ENCODE measurements around the gene PRKCB.
"Not testable (repeated sequence)": the region's sequence is repeated elsewhere in the genome, so short reads cannot be mapped to it uniquely, and the experiment has no call there.

Gene PRKCB

DNA sequence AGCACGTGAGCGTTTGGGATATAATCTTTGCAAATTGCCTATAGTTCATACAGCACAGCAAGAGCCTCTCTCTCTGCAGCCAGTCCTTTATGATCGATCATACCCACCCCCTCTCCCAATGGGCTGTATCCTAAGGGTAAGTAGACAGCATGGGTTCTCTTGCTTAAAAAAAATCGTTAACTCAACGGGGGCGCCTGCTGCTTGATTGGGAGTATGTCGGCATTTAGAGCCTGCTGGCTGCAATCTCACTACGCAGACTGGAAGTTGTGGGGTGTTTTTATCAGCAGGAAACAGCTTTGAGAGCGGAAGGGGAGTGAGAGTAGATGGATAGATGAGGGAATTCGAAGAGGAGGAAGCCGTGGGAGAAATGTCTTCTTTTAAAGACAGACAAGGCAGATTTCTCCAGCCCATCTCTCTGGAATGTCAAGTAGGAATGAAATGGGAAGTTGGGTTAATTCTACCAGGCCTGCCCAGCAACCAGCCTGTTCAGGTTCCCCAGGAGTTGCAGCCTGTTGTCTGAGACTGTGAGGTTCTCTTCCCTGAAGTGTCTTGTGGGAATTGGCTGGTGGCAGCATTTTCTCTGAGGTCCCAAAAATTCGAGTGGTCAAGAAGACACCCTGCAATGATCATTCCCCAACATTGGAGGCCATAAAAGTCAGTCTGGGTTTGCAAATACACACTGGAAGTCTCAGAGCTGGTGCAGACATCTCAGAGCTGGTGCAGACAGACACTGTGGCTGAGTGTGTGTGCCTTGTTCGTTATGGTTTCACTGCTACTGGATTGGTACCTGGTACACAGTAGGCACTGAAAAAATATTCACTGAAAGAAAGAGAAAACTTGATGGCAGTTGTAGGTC is 65.6 kb downstream of the PRKCB start:
- DNase-seq (ENCODE audit: low read depth in 1 of 2, low spot score in 1 of 2) = no peak

DNA sequence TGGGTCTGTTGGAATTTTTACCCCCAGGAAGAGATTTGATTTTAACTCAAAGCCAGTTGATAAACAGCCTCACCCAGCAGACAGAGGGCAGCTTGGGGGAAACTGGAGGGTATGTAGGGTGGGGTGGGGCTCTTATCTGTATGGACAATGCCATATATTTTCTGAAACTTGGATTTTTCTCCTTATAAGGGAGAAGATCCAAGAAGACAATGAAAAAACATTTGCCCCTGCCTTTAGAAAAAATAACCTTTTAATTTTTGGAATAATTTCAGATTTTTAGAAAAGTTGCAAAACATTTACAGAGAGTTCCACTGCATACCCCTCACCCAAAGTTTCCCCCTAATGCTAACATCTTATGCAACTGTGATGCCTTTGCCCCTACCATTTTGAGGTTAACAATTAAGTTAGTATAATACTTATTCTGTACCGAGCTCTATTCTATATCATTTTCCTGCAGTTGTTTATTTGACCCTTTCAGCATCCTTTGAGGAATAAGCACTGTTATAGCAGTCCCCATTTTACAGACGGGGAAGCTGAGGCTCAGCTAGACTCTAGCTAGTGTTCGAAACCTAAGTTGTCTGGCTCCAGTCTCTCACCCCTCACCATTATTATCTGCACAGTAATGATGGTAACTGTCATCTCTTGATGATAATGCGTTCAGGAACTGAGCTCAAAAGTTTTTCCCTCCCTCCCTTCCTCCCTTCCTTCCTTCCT is 66.4 kb downstream of the PRKCB start:
- no peak for DNase-seq (ENCODE audit: low read depth in 1 of 2, low spot score in 1 of 2)

DNA sequence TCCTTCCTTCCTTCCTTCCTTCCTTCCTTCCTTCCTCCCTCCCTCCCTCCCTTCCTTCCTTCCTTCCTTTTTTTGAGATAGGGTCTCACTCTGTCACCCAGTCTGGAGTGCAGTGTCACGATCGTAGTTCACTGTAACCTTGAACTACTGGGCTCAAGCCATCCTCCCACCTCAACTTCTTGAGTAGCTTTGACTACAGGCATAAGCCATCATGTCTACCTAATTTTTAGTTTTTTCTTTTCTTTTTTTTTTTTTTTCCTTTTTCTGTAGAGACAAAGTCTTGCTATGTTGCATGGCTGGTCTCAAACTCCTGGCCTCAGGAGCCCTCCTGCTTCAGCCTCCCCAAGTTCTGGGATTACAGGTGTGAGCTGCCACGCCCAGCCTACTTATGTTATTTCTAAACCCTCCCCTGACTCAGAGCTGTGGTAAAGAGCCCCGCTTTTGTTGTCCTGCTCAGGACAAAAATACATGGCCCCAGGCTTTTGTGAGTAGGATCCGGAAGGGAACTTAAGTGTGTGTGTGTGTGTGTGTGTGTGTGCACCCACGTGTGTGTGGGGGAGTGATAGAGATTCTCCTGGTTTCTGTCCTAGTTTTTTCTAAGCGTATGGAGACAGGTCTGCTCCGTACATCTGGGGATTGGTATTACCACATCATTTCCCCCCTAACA is 67.1 kb downstream of the PRKCB start:
- DNase-seq (ENCODE audit: low read depth in 1 of 2, low spot score in 1 of 2) = no peak

GRCh38 chr16:23905027-23905426 is 69.2 kb downstream of the PRKCB start:
- no peak for DNase-seq (ENCODE audit: low read depth in 1 of 2, low spot score in 1 of 2)

GRCh38 chr16:23907457-23907902 is 71.7 kb downstream of the PRKCB start:
- no peak for DNase-seq (ENCODE audit: low read depth in 1 of 2, low spot score in 1 of 2)

GRCh38 chr16:23907903-23908302 is 72.1 kb downstream of the PRKCB start:
- DNase-seq (ENCODE audit: low read depth in 1 of 2, low spot score in 1 of 2) = no peak

DNA sequence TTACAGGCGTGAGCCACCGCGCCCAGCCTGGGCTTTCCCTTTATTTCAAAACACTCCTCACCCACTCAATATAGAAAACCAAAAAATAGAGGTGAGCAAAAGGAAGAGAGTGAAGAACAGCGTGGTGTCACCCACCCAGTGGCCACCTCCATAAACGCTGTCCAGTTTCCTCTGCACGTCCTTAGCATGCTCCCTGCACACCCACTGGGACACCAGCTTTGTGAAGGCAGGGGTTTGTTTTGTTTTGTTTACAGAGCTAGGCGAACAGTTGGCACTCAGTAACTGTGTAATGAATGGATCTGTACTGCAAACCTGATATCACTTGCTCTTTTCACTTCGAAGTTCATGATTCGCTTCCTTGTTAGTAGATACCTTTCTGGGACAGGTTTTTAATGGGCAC is 73.0 kb downstream of the PRKCB start:
- no peak for DNase-seq (ENCODE audit: low read depth in 1 of 2, low spot score in 1 of 2)

DNA sequence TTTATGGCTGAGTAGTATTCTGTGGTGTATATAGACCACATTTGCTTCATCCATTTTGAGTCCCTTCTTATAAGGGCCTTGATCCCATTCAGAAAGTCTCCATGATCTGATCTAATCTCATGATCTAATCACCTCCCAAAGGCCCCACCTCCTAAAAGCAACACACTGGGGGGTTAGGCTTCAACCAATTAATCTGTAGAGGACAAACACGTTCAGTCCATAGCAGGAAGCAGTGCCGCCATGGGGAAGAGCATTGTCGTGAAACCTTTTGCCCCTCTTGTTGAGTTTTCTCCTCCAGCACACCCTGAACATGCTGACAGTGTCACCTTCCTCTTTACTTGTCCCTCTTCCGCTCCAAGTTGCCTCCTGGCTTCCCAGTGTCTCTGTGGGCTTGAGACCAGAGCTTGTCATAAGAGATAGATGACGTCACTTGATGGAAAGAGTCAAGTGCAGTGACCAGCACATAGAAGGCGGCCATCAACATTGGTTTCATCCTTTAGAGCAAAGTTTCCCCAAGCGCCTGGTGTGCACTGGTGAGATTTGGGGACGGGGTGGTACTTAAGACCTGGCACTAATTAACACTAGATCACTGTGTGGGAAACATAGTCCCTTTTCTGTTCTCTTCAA is 74.1 kb downstream of the PRKCB start:
- DNase-seq (ENCODE audit: low read depth in 1 of 2, low spot score in 1 of 2) = no peak

DNA sequence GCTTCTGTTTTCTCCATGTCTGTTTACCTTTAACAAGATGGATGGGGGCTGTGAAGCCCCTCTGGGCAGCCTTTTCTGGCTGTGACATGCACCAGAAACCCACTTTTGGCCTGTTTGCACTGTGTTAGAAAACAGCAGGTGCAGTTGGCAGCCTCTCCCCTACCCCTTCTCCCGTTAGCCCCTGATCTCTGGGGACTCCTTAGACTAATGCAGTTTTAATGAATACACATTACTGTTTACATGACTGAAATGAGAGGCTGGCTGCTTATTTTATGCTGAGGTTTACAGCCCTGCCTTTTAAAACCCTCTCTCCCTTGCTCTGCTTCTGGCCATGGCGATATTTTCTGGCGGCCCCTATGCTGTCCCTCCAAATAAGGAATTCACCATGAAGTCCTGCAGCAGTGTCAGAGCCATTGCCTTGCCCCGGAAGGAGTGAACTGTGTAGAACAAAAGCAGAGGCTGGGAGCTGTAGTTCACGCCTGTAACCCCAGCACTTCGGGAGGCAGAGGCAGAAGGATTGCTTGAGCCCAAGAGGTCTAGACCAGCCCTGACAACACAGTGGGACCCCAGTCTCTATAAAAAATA is 79.3 kb downstream of the PRKCB start:
- DNase-seq (ENCODE audit: low read depth in 1 of 2, low spot score in 1 of 2) = no peak

- not testable (repeated sequence) for DNase-seq (ENCODE audit: low read depth in 1 of 2, low spot score in 1 of 2)
Measured at GRCh38 chr16:23916552-23916951, 80.8 kb downstream of the PRKCB start.

GRCh38 chr16:23917621-23918020 is 81.8 kb downstream of the PRKCB start:
- DNase-seq (ENCODE audit: low read depth in 1 of 2, low spot score in 1 of 2) = no peak

DNA sequence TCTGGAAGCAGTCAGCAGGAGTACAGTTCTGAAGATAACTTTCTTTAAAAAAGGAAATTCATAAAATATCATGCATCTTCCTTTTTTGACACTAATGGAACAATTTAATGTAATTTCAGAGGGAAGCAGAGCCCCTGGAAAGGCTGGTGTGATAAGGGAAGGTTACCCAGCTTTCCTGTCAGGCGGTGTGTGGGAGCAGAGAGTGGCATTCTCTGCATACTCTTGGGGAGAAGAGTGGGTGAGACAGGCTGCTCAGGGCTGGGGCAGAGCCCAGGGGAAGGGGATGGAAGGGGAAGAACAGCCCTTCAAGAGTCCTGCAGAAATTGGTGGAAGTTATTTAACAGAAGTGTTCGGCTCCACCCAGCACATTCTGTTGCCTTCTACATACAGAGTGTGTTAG is 84.7 kb downstream of the PRKCB start:
- DNase-seq (ENCODE audit: low read depth in 1 of 2, low spot score in 1 of 2) = no peak

GRCh38 chr16:23920899-23921298 is 85.1 kb downstream of the PRKCB start:
- DNase-seq (ENCODE audit: low read depth in 1 of 2, low spot score in 1 of 2) = no peak

- no peak for DNase-seq (ENCODE audit: low read depth in 1 of 2, low spot score in 1 of 2)
Measured at GRCh38 chr16:23922406-23922805, 86.6 kb downstream of the PRKCB start.

DNA sequence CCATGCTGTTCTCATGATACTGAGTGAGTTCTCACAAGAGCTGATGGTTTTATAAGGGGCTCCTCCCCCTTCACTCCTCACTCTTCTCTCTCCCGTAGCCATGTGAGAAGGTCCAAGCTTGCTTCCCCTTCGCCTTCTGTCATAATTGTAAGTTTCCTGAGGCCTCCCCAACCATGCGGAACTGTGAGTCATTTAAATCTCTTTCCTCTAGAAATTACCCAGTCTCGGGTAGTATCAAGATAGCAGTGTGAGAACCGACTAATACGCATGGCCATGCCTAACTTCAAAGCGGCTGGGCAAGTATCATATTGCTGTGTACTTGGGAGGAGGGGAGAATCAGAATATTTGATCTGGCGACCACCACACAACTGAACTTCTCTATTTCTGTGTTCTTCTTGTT is 88.3 kb downstream of the PRKCB start:
- no peak for DNase-seq (ENCODE audit: low read depth in 1 of 2, low spot score in 1 of 2)

GRCh38 chr16:23927796-23928195 is 92.0 kb downstream of the PRKCB start:
- DNase-seq (ENCODE audit: low read depth in 1 of 2, low spot score in 1 of 2) = no peak

DNA sequence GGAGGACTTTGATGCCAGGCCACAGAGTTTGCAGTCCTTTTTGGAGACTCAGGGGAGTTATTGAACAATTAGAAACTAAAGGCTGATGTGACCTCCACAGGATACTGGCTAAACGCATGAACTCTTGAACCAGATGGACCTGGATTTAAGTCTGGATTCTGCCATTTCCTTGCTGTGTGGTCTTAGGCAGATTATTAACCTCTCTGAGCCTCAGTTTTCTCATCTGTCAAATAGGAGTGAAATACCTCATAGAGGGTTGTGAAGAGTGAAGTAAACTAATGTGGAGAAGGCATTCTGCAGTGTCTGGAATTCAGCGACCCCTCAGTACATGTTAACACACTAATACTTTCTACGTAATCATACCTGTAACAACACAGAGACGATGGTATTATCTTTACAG is 93.5 kb downstream of the PRKCB start:
- no peak for DNase-seq (ENCODE audit: low read depth in 1 of 2, low spot score in 1 of 2)

DNA sequence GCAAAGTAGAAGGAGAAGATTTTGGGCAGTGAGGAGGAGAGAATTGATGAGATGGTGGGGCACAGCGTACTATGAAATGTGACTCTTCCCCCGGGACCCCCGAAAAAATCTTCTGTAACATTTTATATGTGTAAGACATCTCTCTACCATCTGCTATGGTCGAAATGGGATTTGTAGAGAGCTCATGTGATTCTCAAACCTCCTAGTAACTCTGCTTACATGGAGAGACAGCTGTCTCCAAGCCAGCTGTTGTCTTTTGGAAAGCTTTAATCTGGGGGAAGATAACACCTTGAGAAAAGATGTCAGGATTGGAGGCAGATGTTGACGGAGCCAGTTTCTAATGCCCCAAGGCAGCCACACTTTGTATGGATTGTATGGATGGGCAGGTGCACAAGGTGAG is 94.1 kb downstream of the PRKCB start:
- no peak for DNase-seq (ENCODE audit: low read depth in 1 of 2, low spot score in 1 of 2)

- no peak for DNase-seq (ENCODE audit: low read depth in 1 of 2, low spot score in 1 of 2)
Measured at GRCh38 chr16:23930791-23931190, 95.0 kb downstream of the PRKCB start.

DNA sequence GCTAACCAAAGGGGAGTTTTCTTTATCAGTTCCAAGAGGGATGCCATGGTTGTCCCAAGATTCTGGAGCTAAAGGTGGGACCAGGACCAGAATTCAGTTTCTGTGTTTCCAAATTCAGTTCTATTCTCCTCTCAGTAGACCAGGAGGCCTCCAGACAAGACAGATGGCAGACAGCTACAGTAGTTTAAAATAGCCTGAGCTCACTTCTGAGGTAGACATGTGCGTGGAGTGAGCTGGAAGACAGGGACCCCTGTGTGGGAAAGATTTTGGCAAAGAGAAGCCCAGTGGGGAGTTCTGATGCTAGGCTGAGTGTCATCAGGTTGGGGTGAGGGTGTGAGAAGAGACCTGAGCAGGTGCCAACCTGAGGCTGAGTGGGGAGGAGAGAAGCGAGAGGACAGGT is 95.4 kb downstream of the PRKCB start:
- DNase-seq (ENCODE audit: low read depth in 1 of 2, low spot score in 1 of 2) = no peak

- not testable (repeated sequence) for DNase-seq (ENCODE audit: low read depth in 1 of 2, low spot score in 1 of 2)
Measured at GRCh38 chr16:23933650-23934049, 97.9 kb downstream of the PRKCB start.
